CD4-positive, alpha-beta memory T cell (primary cell): Measurements from ENCODE around the gene MLPH. TPM values are rescaled to one million over a fixed set of nuclear protein-coding genes. Genes with fewer than 3 reads are reported as not detected.
A peak's percentile ranks its signal among the peaks of the same experiment; 100 is the strongest.

Experiments used
- CTCF ChIA-PET: fragments of 350-600 bp; sonication (Branson Sonifier 250); formaldehyde crosslinking; loops from one replicate; lab custom pipeline; 2021; ENCODE audit warnings: inconsistent platforms; ENCODE audit not compliant: partially characterized antibody; lab: Charles Lee
- POLR2A ChIA-PET: fragments of 350-600 bp; sonication (Branson Sonifier 250); formaldehyde crosslinking; loops from one replicate; lab custom pipeline; 2021; ENCODE audit not compliant: partially characterized antibody; lab: Charles Lee
- DNase-seq, 5 donors: peaks; one replicate each; pipeline versions ENCODE4 v3.0.0 to v3.0.0-alpha.2; 2020 to 2022; ENCODE audit warnings: mixed read lengths in 1 of 5
- H3K27ac ChIP-seq: one replicate; pipeline ENCODE4 v1.7.0; 2013; ENCODE audit warnings: low read depth, low read length
- H3K27me3 ChIP-seq: 2 replicates; pipeline ENCODE4 v1.7.0; 2013; ENCODE audit warnings: mild to moderate bottlenecking, low read length, moderate library complexity; ENCODE audit not compliant: insufficient read depth
- H3K36me3 ChIP-seq: 2 replicates; pipeline ENCODE4 v1.7.0; 2013; ENCODE audit warnings: mild to moderate bottlenecking, low read length, moderate library complexity; ENCODE audit not compliant: insufficient read depth
- H3K4me1 ChIP-seq: 2 replicates; pipeline ENCODE4 v1.7.0; 2013; ENCODE audit warnings: mild to moderate bottlenecking, low read length, moderate library complexity; ENCODE audit not compliant: insufficient read depth
- H3K4me3 ChIP-seq, 2 donors: one replicate each; pipeline ENCODE4 v1.7.0; 2013; ENCODE audit warnings: low read length in 2 of 2, mild to moderate bottlenecking in 1 of 2
- H3K9me3 ChIP-seq, 2 donors: one replicate each; pipeline ENCODE4 v1.7.0; 2013; ENCODE audit warnings: low read length in 2 of 2, control low read depth in 1 of 2; ENCODE audit not compliant: control insufficient read depth in 1 of 2
- H3K27ac Mint-ChIP-seq, 7 donors: one replicate each; pipeline ENCODE4 v1.8.0; 2020 to 2021; ENCODE audit warnings: mixed read lengths in 7 of 7, mild to moderate bottlenecking in 6 of 7, inconsistent platforms in 3 of 7, moderate library complexity in 3 of 7
- H3K27me3 Mint-ChIP-seq, 2 donors: one replicate each; pipeline ENCODE4 v1.8.0; 2020 to 2021; ENCODE audit warnings: mixed read lengths in 2 of 2
- H3K36me3 Mint-ChIP-seq, 2 donors: one replicate each; pipeline ENCODE4 v1.8.0; 2020 to 2021; ENCODE audit warnings: mixed read lengths in 2 of 2, inconsistent platforms in 1 of 2, mild to moderate bottlenecking in 1 of 2
- H3K4me1 Mint-ChIP-seq, 4 donors: one replicate each; pipeline ENCODE4 v1.8.0; 2020 to 2021; ENCODE audit warnings: mixed read lengths in 4 of 4, mild to moderate bottlenecking in 1 of 4
- H3K4me3 Mint-ChIP-seq, 8 donors: one replicate each; pipeline ENCODE4 v1.8.0; 2020 to 2021; ENCODE audit warnings: mixed read lengths in 8 of 8, mild to moderate bottlenecking in 7 of 8, moderate library complexity in 6 of 8, inconsistent platforms in 3 of 8
- H3K9me3 Mint-ChIP-seq, 8 donors: one replicate each; pipeline ENCODE4 v1.8.0; 2020 to 2021; ENCODE audit warnings: mixed read lengths in 8 of 8, mild to moderate bottlenecking in 5 of 8, inconsistent platforms in 3 of 8, moderate library complexity in 1 of 8
- intact Hi-C: fragments of 100-400 bp; cut with micrococcal nuclease; formaldehyde crosslinking; loops from one replicate; pipeline ENCODE4 v1.15.1; 2023
- polyA plus RNA-seq, 2 donors: library from polyadenylated mRNA; unstranded; fragments of 300-500 nt; fragmentation: Illumina TruSeq; gene quantifications; one replicate each; pipeline ENCODE4 v1.2.3, GENCODE V29; 2021
- total RNA-seq, 2 experiments: library from RNA; stranded (reverse); gene quantifications; one replicate each; pipeline ENCODE4 v1.2.3, GENCODE V29; 2021

Gene MLPH
- total and polyA plus RNA-seq, 4 experiments from 2014 or later: not detected

GRCh38 chr2:237470914-237471313, 16.1 kb upstream of the MLPH start:
- H3K4me3 ChIP-seq: no peak overlapping the region
- no peaks in the 10 kb centered on the region for H3K27me3 ChIP-seq
- intact Hi-C loops: loop anchor here (1.0 kb wide), 1 partner anchor 50 kb away; no protein-coding TSS in a partner anchor
- Mint-ChIP-seq H3K27me3 (peaks cover 0 to 2% of the 10 kb centered on the region in 2 donors), H3K27ac (no peak overlapping the region), H3K4me3 (no peak overlapping the region), H3K9me3 (no peaks in the 10 kb centered on the region), H3K36me3 (no peaks in the 10 kb centered on the region), H3K4me1 (peaks cover 0 to 9% (median 2%) of the 10 kb centered on the region in 4 donors)
- peaks cover 11% of the 10 kb centered on the region for H3K4me1 ChIP-seq
- POLR2A ChIA-PET: interaction anchor here (1.0 to 1.7 kb wide), 2 partner anchors 36 to 49 kb away, joined by 4 to 8 read pairs; no protein-coding TSS in a partner anchor
- H3K36me3 ChIP-seq: no peaks in the 10 kb centered on the region
- no peak for DNase-seq
- CTCF ChIA-PET: interaction anchor here (0.6 to 8.3 kb wide), 8 partner anchors 29 to 792 kb away, joined by 3 to 101 read pairs (median 4); no protein-coding TSS in a partner anchor
- no peaks in the 10 kb centered on the region for H3K9me3 ChIP-seq
- H3K27ac ChIP-seq: no peak overlapping the region

DNA sequence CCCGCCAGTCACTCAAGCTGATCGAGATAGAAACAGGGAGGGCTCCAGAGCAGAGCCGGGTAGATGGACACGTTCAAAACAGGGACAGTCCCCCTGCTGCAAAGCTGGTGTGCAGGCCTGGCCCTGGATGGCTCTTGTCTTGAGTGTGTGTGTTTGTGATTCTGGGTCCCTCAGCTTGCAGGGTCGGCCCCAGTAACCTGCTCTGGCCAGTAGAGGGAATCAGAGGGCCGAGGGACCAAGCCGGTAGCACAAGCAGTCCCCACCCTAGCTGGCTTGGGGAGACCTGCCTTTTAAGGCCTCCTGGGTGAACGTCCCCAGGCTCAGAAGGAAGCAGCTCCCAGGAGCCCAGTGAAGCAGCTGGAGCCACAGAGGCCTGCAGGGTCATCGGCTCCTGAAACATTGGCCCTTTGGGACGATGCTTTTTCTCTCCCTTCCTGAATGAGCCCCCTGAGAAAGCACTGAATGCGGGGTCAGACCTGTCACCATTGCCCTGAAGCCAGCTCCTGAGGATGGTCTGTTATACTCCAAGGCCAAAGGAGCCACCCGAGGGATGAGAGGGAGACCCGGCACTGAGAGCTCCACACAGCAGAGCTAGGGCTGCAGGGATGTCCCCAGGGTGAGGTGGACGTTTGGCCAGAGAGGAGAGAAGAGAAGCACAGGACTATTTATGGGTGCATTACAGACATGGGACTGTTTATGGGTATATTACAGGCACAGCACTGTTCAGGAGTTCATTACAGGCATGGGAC, 15.4 kb upstream of the MLPH start:
- no peak overlapping the region for H3K27ac ChIP-seq
- peaks cover 0 to 13% (median 4%) of the 10 kb centered on the region in 4 donors for H3K4me1 Mint-ChIP-seq
- peaks cover 4% of the 10 kb centered on the region for H3K27me3 ChIP-seq
- intact Hi-C loops: loop anchor here (1.0 kb wide), 1 partner anchor 50 kb away; no protein-coding TSS in a partner anchor
- H3K36me3 ChIP-seq: no peaks in the 10 kb centered on the region
- ChIA-PET CTCF (interaction anchor here (0.7 to 8.3 kb wide), 5 partner anchors 30 to 792 kb away, joined by 3 to 101 read pairs (median 9); no protein-coding TSS in a partner anchor), POLR2A (interaction anchor here (1.7 kb wide), 1 partner anchor 50 kb away, joined by 8 read pairs; no protein-coding TSS in a partner anchor)
- H3K9me3 Mint-ChIP-seq: no peaks in the 10 kb centered on the region
- H3K4me3 ChIP-seq: no peak overlapping the region
- no peak for DNase-seq
- peaks cover 0 to 6% of the 10 kb centered on the region in 2 donors for H3K27me3 Mint-ChIP-seq
- H3K9me3 ChIP-seq: no peaks in the 10 kb centered on the region
- H3K4me3 Mint-ChIP-seq: peak overlapping the region in 1 of 8 donors; percentile 4
- peaks cover 12% of the 10 kb centered on the region for H3K4me1 ChIP-seq
- H3K36me3 Mint-ChIP-seq: no peaks in the 10 kb centered on the region
- peak overlapping the region in 2 of 7 donors; percentile 27 to 30 for H3K27ac Mint-ChIP-seq

DNA sequence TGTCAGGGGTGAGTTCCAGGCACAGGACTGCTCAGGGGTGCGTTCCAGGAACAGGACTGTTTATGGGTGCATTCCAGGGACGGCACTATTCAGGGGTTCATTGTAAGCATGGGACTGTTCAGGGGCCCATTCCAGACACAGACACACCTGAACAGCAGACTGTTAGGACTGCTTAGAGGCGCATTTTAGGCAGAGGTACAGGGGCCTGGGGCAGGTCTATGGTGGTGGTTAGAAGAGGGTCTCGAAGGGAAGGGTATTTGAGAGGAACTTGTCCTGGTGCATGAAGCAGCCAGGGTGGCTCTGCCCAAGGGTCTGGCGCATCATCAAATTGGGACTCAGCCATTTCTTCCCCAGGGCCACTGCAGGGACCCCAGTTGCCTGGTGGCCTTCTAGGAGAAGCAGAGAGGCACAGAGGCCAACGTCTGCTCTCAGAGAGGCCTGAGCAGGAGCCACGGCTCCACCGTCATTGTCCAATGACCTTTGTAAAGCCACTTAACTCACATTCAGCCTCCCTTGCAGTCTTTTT, 14.8 kb upstream of the MLPH start:
- ChIA-PET CTCF (interaction anchor here (1.9 to 8.3 kb wide), 3 partner anchors 37 to 318 kb away, joined by 9 to 101 read pairs (median 10); no protein-coding TSS in a partner anchor), POLR2A (interaction anchor here (1.7 kb wide), 1 partner anchor 51 kb away, joined by 8 read pairs; no protein-coding TSS in a partner anchor)
- H3K27me3 ChIP-seq: peaks cover 4% of the 10 kb centered on the region
- H3K27ac Mint-ChIP-seq: peak overlapping the region in 2 of 7 donors; percentile 27 to 30
- H3K36me3 Mint-ChIP-seq: no peaks in the 10 kb centered on the region
- peaks cover 0 to 13% (median 4%) of the 10 kb centered on the region in 4 donors for H3K4me1 Mint-ChIP-seq
- intact Hi-C loops: no loop called here
- H3K36me3 ChIP-seq: no peaks in the 10 kb centered on the region
- no peak overlapping the region for H3K27ac ChIP-seq
- no peaks in the 10 kb centered on the region for H3K9me3 Mint-ChIP-seq
- peaks cover 2 to 6% of the 10 kb centered on the region in 2 donors for H3K27me3 Mint-ChIP-seq
- H3K4me3 Mint-ChIP-seq: peak overlapping the region in 2 of 8 donors; percentile 4 to 51
- no peaks in the 10 kb centered on the region for H3K9me3 ChIP-seq
- no peak overlapping the region for H3K4me3 ChIP-seq
- peaks cover 12% of the 10 kb centered on the region for H3K4me1 ChIP-seq
- no peak for DNase-seq

DNA sequence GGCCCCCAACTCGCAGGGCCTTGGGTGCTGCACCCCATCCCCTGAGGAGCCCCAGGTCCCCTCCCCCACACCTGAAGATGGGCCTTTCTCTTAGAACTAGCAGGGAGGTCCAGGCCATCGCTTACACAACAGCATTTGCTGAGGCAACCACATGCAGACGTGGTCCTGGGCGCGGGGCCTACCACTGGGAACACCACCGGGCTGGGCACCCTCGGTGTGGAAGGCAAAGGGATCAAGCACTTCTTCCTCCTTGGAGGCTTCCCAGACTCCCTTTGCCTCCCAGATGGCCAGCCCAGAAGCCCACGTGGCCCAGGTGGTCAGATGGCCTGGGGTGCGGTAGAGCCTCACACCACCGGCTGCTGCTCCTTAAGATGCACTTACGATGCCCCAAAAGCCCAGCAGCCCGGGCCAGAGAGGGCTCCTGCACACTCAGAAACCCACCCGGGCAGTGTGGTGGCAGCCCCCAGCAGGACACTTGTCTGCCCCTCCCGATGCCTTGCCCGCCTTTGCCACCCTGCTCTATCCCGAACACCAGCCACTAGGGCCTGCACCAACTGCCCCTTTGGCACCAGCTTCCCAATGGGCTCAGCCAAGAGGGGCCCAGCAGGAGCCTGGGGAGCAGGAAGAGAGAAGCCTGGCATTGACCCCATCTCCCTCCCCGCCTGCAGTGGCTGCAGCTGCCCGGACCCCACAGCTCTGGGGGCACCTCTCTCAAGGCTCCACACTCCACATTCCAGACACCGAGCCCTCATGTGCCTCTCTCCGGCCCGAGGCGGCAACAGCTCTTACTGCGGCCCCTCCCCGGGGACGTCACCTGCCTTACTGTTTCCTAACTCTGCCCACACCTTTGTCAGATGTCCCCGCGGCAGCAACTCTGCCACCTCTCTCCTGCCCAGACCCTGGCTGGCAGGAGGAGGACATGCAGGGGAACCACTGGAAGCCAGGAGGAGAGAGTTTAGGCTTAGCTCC, 13.9 kb upstream of the MLPH start:
- H3K4me1 Mint-ChIP-seq: peaks cover 0 to 13% (median 4%) of the 10 kb centered on the region in 4 donors

DNA sequence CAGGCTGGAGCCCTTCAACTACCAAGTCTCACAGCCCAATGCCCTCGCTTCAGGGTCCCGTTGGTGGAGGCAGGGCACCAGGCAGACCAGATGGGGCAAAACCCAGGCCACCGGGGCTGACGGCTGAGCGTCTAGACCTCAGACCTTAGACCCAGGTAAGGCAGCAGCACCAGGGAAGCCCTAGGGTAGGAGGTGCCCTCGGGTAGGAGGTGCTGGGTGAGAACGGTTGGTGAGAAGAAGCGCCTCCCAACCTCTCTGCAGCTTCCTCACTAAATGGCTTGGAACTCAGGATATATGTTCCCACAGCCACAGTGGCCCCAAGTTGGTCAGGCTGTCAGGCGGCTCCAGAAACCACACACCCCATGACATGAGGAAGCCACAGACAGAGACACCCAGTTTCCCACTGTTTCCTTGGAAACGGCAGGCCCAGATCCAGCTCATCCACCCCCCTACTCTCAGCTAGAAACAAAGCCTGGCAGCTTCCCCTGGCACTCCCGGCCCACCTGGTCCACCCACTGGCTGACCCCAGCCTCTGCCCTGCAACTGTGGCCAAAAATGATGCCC, 13.1 kb upstream of the MLPH start:
- Histone ChIP-seq H3K27ac (no peak overlapping the region), H3K4me1 (peaks cover 12% of the 10 kb centered on the region), H3K36me3 (no peaks in the 10 kb centered on the region), H3K9me3 (no peaks in the 10 kb centered on the region), H3K4me3 (no peak overlapping the region), H3K27me3 (peaks cover 8% of the 10 kb centered on the region)
- peaks cover 0 to 13% (median 4%) of the 10 kb centered on the region in 4 donors for H3K4me1 Mint-ChIP-seq
- peaks cover 3 to 19% of the 10 kb centered on the region in 2 donors for H3K27me3 Mint-ChIP-seq
- no peaks in the 10 kb centered on the region for H3K9me3 Mint-ChIP-seq
- H3K36me3 Mint-ChIP-seq: no peaks in the 10 kb centered on the region
- H3K27ac Mint-ChIP-seq: peak overlapping the region in 1 of 7 donors; percentile 43
- CTCF ChIA-PET: interaction anchor here (1.2 to 7.7 kb wide), 9 partner anchors 10 to 98 kb away, joined by 3 to 381 read pairs (median 19); partner anchors contain the start of gene COL6A3
- peak overlapping the region; percentile 62 to 87 (median 70) for H3K4me3 Mint-ChIP-seq
- no peak for DNase-seq
- POLR2A ChIA-PET: interaction anchor here (0.5 to 4.6 kb wide), 5 partner anchors 39 to 361 kb away, joined by 3 to 71 read pairs (median 10); no protein-coding TSS in a partner anchor
- intact Hi-C loops: no loop called here

More for the DNA sequence above, 13.9 kb upstream of the MLPH start:
- Histone ChIP-seq H3K27ac (no peak overlapping the region), H3K9me3 (no peaks in the 10 kb centered on the region), H3K4me1 (peaks cover 12% of the 10 kb centered on the region), H3K36me3 (no peaks in the 10 kb centered on the region), H3K4me3 (no peak overlapping the region), H3K27me3 (peaks cover 8% of the 10 kb centered on the region)
- Mint-ChIP-seq H3K36me3 (no peaks in the 10 kb centered on the region), H3K4me3 (peak overlapping the region in 2 of 8 donors; percentile 30 to 65), H3K27ac (peak overlapping the region in 1 of 7 donors; percentile 5), H3K27me3 (peaks cover 3 to 13% of the 10 kb centered on the region in 2 donors), H3K9me3 (no peaks in the 10 kb centered on the region)
- DNase-seq: no peak
- CTCF ChIA-PET: interaction anchor here (1.2 to 7.7 kb wide), 6 partner anchors 24 to 57 kb away, joined by 3 to 381 read pairs (median 30); partner anchors contain the start of gene COL6A3
- POLR2A ChIA-PET: interaction anchor here (0.5 to 4.6 kb wide), 4 partner anchors 38 to 362 kb away, joined by 3 to 71 read pairs (median 26); no protein-coding TSS in a partner anchor
- intact Hi-C loops: no loop called here

GRCh38 chr2:237474442-237474911, 12.6 kb upstream of the MLPH start:
- peaks cover 0 to 13% (median 4%) of the 10 kb centered on the region in 4 donors for H3K4me1 Mint-ChIP-seq
- H3K4me3 Mint-ChIP-seq: peak overlapping the region; percentile 84 to 88 (median 87)
- H3K27me3 Mint-ChIP-seq: peaks cover 3 to 22% of the 10 kb centered on the region in 2 donors
- Histone ChIP-seq H3K36me3 (no peaks in the 10 kb centered on the region), H3K27ac (no peak overlapping the region), H3K4me3 (peak overlapping the region in 1 of 2 donors; percentile 64), H3K9me3 (no peaks in the 10 kb centered on the region), H3K4me1 (peaks cover 12% of the 10 kb centered on the region), H3K27me3 (peaks cover 8% of the 10 kb centered on the region)
- POLR2A ChIA-PET: interaction anchor here (1.4 to 4.6 kb wide), 5 partner anchors 32 to 57 kb away, joined by 3 to 71 read pairs (median 10); no protein-coding TSS in a partner anchor
- CTCF ChIA-PET: interaction anchor here (1.2 to 7.7 kb wide), 9 partner anchors 10 to 98 kb away, joined by 3 to 381 read pairs (median 19); partner anchors contain the start of gene COL6A3
- no peaks in the 10 kb centered on the region for H3K36me3 Mint-ChIP-seq
- intact Hi-C loops: no loop called here
- H3K27ac Mint-ChIP-seq: peak overlapping the region in 6 of 7 donors; percentile 40 to 85 (median 76)
- DNase-seq: no peak
- H3K9me3 Mint-ChIP-seq: no peaks in the 10 kb centered on the region
